Omental fat pad (tissue), 4 donors: ENCODE data around the gene FAM210A. TPM values are rescaled to one million over a fixed set of nuclear protein-coding genes. Genes with fewer than 3 reads are reported as not detected.

Experiments used
- ATAC-seq: fragments of 150-250 bp; one replicate; pipeline ENCODE4 v1.9.1; 2016; ENCODE audit warnings: mild to moderate bottlenecking, moderate library complexity; ENCODE audit not compliant: low FRiP score
- DNase-seq: peaks from one replicate; pipeline ENCODE4 v3.0.0-alpha.2; 2019; ENCODE audit warnings: low spot score
- total RNA-seq, 4 donors: library from RNA; depleted of rRNA; stranded (reverse); fragments of >200 nt; gene quantifications; one replicate each; pipeline ENCODE4 v1.1.0, GENCODE V29; 2016
- TF ChIP-seq, protein P1 (sequence below), 3 donors: fragments of 450-650 bp; IDR thresholded peaks; one replicate each; pipeline ENCODE4 v1.5.1; 2016 to 2017; ENCODE audit warnings: antibody characterized with exemption in 3 of 3, mild to moderate bottlenecking in 3 of 3, moderate library complexity in 2 of 3

The FAM210A gene
- total RNA-seq, 4 donors from 2014 or later = 6.6 to 30.9 (median 15.8) TPM

DNA sequence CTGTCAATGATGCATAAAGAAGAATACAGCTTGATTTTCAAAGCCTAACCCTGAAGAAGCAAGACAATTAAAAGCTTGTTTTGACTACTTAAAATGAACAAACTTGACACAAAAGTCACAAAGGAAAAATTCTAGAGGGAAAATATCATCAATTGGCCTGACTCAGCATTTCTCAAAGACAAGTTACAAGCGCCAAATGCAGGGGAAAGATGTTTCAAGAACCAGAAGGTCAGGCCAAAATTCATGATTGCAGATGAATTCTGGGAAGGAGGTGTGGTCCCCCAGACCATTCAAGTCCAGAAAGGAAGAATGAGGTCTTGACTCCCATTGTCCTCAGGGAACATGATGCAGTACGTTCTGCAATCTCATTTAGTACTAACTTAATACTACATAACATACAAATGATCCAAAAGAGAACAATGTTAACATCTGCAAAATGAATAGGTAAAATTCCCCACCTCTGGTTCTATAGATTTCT is 64.5 kb downstream of the FAM210A start:
- TF ChIP-seq, protein P1, sequence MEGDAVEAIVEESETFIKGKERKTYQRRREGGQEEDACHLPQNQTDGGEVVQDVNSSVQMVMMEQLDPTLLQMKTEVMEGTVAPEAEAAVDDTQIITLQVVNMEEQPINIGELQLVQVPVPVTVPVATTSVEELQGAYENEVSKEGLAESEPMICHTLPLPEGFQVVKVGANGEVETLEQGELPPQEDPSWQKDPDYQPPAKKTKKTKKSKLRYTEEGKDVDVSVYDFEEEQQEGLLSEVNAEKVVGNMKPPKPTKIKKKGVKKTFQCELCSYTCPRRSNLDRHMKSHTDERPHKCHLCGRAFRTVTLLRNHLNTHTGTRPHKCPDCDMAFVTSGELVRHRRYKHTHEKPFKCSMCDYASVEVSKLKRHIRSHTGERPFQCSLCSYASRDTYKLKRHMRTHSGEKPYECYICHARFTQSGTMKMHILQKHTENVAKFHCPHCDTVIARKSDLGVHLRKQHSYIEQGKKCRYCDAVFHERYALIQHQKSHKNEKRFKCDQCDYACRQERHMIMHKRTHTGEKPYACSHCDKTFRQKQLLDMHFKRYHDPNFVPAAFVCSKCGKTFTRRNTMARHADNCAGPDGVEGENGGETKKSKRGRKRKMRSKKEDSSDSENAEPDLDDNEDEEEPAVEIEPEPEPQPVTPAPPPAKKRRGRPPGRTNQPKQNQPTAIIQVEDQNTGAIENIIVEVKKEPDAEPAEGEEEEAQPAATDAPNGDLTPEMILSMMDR (IDR thresholded peaks at IDR 0.05) = no peak
- DNase-seq = no peak
- ATAC-seq = no peak

DNA sequence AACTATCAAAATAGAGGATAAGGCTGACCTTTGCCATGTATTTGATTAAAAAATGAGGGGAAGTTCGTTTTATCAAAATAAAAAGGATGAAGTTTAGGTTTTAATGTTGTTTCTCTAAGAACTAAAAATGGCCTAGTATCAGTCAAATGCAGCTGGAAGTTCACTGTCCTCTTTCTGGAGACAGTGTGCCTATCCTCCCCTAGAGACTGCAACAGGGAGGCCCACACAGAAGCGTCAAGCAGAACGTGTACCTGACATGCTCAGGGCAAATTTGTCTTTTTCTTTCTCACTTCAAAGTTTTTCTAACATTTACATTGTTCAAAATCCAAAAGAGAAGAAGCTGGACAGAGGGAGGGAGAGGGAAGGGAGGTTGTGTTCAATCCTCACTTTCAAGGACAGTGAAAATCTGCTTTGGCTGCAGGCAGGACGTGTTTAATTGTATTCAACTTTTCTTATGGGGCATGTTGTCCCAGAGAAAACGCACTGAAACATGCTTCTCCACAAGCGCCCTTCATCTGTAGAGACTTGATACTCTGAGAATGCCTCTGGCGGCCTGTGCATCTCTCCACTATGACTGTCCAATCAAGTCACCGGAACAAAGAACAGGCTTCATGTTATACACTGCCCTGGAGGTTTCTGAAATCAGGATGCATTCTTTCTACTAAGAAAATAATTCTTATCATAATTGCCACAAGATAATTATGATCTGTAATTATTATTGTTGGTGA is 65.1 kb downstream of the FAM210A start:
- TF ChIP-seq, protein P1 (IDR thresholded peaks at IDR 0.05) = no peak
- DNase-seq (no peak), ATAC-seq (no peak)

DNA sequence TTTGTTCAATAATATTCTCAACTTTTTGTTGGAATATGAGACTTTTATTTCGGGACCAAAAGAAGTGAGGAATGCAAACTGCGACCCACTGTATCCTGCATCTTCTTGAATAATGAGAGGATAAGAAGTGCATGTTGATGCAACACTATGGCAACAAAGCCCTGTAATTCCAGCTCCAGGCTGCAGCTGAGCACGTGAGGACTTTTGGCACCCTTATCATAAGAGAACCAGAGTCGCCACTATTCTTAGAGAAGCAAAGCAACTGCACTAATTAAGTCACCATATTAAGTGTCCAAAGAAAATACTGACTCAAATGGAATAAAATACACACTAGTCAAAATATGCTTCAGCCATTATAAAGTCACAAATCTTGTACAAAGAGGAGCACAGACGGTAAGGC is 65.8 kb downstream of the FAM210A start:
- no peak for ATAC-seq
- DNase-seq = no peak
- TF ChIP-seq, protein P1 (IDR thresholded peaks at IDR 0.05) = no peak

DNA sequence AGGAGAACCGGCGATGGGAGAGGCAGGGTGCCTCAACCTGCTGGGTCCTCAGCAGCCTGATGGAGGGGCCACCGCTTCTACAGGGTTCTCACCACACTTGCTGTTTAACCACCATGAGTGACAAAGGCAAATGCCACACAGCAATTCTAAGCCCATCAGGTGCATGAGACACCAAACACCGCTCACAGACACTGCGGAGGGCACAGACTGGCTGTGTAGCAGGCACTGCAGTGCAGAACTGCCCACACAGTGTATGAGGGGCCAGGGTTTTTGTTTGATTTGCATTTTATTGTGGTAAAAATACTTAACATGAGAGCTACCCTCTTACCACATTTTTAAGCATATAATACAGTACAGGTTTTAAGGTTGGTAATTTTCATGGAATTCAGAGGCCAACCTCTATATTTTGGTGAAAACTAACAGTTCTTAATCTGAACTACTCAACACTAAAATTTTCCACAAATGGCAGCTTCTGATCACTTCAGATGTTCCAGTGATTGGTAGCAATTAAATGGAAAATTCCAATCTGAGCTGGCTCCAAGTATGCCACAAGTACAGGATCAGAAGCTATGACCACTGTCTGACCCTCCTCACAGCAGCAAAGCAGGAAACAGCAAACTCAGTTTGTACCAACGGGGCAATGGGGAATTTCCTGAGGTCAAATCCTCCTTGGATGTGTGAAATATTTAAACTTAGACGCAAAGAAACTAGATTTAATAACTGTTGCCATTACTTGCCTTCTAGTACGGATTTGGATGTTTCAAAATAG is 67.7 kb downstream of the FAM210A start:
- no peak for DNase-seq
- ATAC-seq = no peak
- TF ChIP-seq, protein P1 (IDR thresholded peaks at IDR 0.05) = no peak

DNA sequence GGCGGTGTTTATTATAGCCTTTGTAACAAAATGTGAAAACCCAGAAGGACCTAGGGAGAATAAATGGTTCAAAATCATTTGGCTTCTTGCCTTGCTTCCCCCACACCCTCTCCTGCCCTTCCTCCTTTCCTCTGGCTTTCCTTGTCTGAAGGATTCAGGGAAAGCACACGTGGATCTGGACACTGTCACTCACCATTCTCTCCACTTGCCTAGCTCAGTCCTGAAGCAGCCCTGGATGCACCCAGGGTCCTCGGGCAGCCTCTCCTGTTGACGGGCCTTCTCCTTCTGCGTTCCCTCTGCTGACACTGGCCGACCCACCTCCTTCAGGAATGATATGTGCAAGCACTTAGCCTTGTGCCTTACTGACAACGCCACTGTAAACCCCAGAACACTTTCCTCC is 68.4 kb downstream of the FAM210A start:
- TF ChIP-seq, protein P1 (IDR thresholded peaks at IDR 0.05) = no peak
- ATAC-seq (no peak), DNase-seq (no peak)

DNA sequence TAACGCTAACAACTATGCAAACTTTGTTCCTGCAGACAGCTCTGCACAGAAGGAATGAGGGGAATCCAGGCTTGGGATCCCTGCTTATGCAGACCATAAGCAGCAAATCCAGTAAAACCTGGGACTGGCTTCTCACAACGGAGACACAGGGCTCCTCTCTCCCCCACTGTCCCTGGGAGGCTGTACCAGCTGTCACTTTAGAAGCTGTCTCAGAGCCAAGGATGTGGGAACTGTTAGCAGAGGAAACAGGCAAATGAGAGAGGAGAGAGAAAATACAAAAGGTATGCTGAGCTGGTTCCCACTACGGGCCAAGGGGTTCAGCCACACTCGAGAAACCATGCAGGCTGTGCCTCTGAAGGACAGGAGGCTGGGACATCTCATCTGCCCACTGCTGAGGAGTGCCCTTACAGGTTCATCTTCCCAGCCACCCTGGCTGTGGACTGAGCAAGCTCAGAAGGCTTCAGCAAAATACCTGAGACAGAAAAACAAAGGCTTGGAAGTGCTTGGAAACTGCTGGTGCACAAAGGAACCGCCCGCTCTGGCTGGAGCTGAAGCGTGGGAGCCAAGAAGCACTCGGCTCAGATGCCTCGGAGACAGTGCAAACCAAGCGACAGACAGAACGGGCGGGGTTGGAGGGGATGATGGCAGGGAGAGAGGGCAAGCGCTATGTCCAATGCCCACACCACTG is 72.5 kb downstream of the FAM210A start:
- ATAC-seq = no peak
- DNase-seq = no peak
- TF ChIP-seq, protein P1 (IDR thresholded peaks at IDR 0.05) = no peak
